ENCODE data around the gene MAN1C1. TPM values are rescaled to one million over a fixed set of nuclear protein-coding genes. Genes with fewer than 3 reads are reported as not detected.
"Not testable (repeated sequence)": the region's sequence is repeated elsewhere in the genome, so short reads cannot be mapped to it uniquely, and the experiment has no call there.

Gene MAN1C1
- total RNA-seq, 1 experiment from 2014 or later = 0.11 TPM

DNA sequence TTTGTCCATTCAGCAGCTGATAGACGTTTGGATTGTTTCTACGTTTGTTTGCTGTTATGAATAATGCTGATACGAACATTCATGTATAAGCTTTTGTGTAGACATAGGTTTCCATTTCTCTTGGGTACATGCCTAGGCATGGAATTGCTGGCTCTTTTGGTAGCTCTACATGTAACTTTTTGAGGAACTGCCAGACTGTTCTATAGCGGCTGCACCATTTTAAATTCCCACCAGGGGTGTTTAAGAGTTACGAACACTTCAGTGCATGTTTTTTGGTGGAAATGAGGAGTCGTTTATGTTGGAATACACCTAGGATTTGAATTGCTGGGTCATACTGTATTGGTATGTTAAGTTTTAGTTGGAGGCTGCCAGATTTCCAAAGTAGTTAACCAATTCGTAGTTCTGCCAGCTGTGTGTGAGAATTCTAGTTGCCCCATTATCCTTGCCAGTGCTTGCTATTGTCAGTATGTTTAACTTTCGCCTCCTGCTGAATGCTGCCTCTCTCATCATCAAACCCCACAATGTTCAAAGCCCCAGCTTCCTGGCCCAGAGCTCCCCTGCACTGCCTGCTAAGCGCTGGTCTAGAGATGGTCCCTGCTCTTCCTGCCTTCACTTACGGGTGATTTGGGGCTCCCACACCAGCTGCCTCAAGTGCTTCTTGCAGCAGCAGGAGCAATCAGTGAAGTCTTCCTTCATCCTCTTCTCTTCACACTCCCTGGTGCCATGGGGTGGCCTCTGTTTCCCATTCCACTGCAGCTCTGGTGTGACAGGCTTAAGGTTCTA is 81.0 kb downstream of the MAN1C1 start:
- peaks cover 10% of the 10 kb centered on the region for H3K4me1 ChIP-seq (ENCODE audit: insufficient read depth, low read length)
- H3K9me2 ChIP-seq (replicated peaks; ENCODE audit: low read length) = no peaks in the 10 kb centered on the region
- H3K4me3 ChIP-seq (ENCODE audit: low read length) = no peak overlapping the region
- no peak overlapping the region for H3K9ac ChIP-seq (ENCODE audit: low read length)
- H3K79me2 ChIP-seq (ENCODE audit: low read length) = no peaks in the 10 kb centered on the region
- ATAC-seq (no peak), DNase-seq (no peak)
- no peaks in the 10 kb centered on the region for H4K20me1 ChIP-seq (ENCODE audit: low read length)
- BruUV-seq (replicated peaks) = no TSS peak
- no peaks in the 10 kb centered on the region for H3K9me3 ChIP-seq (ENCODE audit: low read length)
- no peak overlapping the region for H3K27ac ChIP-seq (ENCODE audit: low read length)
- H3K27me3 ChIP-seq (ENCODE audit: low read length) = no peaks in the 10 kb centered on the region
- no peak overlapping the region for H3K4me2 ChIP-seq (ENCODE audit: low read length)
- H3F3A ChIP-seq (ENCODE audit: low read length, unreplicated experiment) = no peaks in the 10 kb centered on the region
- CTCF ChIA-PET = no interaction called here
- no peaks in the 10 kb centered on the region for H3K36me3 ChIP-seq (ENCODE audit: low read depth, low read length)
- no peak overlapping the region for H2AFZ ChIP-seq (ENCODE audit: low read length)
- intact Hi-C loops (cut with micrococcal nuclease) = loop anchor here (10.0 kb wide), 1 partner anchor 97 kb away; no protein-coding TSS in a partner anchor
- TF ChIP-seq, protein P1, sequence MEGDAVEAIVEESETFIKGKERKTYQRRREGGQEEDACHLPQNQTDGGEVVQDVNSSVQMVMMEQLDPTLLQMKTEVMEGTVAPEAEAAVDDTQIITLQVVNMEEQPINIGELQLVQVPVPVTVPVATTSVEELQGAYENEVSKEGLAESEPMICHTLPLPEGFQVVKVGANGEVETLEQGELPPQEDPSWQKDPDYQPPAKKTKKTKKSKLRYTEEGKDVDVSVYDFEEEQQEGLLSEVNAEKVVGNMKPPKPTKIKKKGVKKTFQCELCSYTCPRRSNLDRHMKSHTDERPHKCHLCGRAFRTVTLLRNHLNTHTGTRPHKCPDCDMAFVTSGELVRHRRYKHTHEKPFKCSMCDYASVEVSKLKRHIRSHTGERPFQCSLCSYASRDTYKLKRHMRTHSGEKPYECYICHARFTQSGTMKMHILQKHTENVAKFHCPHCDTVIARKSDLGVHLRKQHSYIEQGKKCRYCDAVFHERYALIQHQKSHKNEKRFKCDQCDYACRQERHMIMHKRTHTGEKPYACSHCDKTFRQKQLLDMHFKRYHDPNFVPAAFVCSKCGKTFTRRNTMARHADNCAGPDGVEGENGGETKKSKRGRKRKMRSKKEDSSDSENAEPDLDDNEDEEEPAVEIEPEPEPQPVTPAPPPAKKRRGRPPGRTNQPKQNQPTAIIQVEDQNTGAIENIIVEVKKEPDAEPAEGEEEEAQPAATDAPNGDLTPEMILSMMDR (conservative IDR thresholded peaks at IDR 0.05; ENCODE audit: low read depth, low read length) = no peak
- TF ChIP-seq EZH2phosphoT487 (IDR thresholded peaks at IDR 0.05; ENCODE audit: borderline replicate concordance, low read length) (no peak), EZH2 (IDR thresholded peaks at IDR 0.05; ENCODE audit: low read length, unreplicated experiment) (no peak)
- POLR2A ChIA-PET (ENCODE audit: unreplicated experiment) = no interaction called here

DNA sequence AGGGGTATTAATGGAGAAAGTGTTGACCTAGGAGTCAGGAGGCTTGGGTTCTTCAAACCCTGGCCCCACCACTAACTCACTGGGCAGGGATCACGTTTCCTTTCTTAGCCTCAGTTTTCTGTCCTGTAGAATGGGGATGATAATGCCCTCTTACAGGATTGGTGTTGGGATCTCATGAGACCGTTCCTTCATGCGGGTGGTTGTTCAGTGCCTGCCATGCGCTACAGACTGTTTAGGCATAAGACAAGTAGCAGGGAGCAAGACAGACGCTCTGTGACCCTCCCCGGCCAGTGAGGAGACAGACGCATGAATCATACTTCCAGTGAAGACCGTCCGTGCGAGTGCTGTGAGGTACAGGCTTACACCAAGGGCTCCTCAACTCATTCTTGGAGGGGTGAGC is 81.7 kb downstream of the MAN1C1 start:
- ATAC-seq (no peak), DNase-seq (no peak)
- H3K27ac ChIP-seq (ENCODE audit: low read length) = no peak overlapping the region
- no peaks in the 10 kb centered on the region for H3F3A ChIP-seq (ENCODE audit: low read length, unreplicated experiment)
- no peaks in the 10 kb centered on the region for H3K79me2 ChIP-seq (ENCODE audit: low read length)
- POLR2A ChIA-PET (ENCODE audit: unreplicated experiment) = no interaction called here
- H2AFZ ChIP-seq (ENCODE audit: low read length) = no peak overlapping the region
- H3K4me2 ChIP-seq (ENCODE audit: low read length) = no peak overlapping the region
- TF ChIP-seq, protein P1 (conservative IDR thresholded peaks at IDR 0.05; ENCODE audit: low read depth, low read length) = no peak
- TF ChIP-seq EZH2phosphoT487 (IDR thresholded peaks at IDR 0.05; ENCODE audit: borderline replicate concordance, low read length) (no peak), EZH2 (IDR thresholded peaks at IDR 0.05; ENCODE audit: low read length, unreplicated experiment) (no peak)
- H3K4me1 ChIP-seq (ENCODE audit: insufficient read depth, low read length) = peaks cover 10% of the 10 kb centered on the region
- CTCF ChIA-PET = no interaction called here
- no peaks in the 10 kb centered on the region for H3K9me2 ChIP-seq (replicated peaks; ENCODE audit: low read length)
- no peaks in the 10 kb centered on the region for H3K36me3 ChIP-seq (ENCODE audit: low read depth, low read length)
- H4K20me1 ChIP-seq (ENCODE audit: low read length) = no peaks in the 10 kb centered on the region
- H3K4me3 ChIP-seq (ENCODE audit: low read length) = no peak overlapping the region
- no peaks in the 10 kb centered on the region for H3K9me3 ChIP-seq (ENCODE audit: low read length)
- H3K9ac ChIP-seq (ENCODE audit: low read length) = no peak overlapping the region
- no TSS peak for BruUV-seq (replicated peaks)
- H3K27me3 ChIP-seq (ENCODE audit: low read length) = no peaks in the 10 kb centered on the region
- intact Hi-C loops (cut with micrococcal nuclease) = loop anchor here (10.0 kb wide), 1 partner anchor 97 kb away; no protein-coding TSS in a partner anchor

DNA sequence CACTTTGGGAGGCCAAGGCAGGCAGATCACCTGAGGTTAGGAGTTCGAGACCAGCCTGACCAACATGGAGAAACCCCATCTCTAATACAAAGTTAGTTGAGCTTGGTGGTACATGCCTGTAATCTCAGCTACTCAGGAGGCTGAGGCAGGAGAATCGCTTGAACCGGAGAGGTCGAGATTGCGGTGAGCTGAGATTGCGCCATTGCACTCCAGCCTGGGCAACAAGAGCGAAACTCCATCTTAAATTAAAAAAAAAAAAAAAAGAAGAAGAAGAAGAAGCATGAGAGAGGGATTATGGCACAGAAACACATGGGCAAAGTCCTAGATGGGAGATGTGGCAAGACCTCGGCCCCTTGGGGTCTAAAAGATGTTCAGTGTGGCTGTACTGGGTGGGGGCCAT is 82.5 kb downstream of the MAN1C1 start:
- POLR2A ChIA-PET (ENCODE audit: unreplicated experiment); H3K9me3 ChIP-seq (ENCODE audit: low read length); H2AFZ ChIP-seq (ENCODE audit: low read length): not testable (repeated sequence)

More for the DNA sequence above, 82.5 kb downstream of the MAN1C1 start:
- H3F3A ChIP-seq (ENCODE audit: low read length, unreplicated experiment); H3K4me2 ChIP-seq (ENCODE audit: low read length); CTCF ChIA-PET; H3K4me3 ChIP-seq (ENCODE audit: low read length); H3K79me2 ChIP-seq (ENCODE audit: low read length); DNase-seq; H3K9me2 ChIP-seq (replicated peaks; ENCODE audit: low read length); H3K9ac ChIP-seq (ENCODE audit: low read length); H3K36me3 ChIP-seq (ENCODE audit: low read depth, low read length); H3K27me3 ChIP-seq (ENCODE audit: low read length); BruUV-seq (replicated peaks); H3K27ac ChIP-seq (ENCODE audit: low read length); ATAC-seq; H4K20me1 ChIP-seq (ENCODE audit: low read length): not testable (repeated sequence)
- intact Hi-C loops (cut with micrococcal nuclease) = loop anchor here (10.0 kb wide), 1 partner anchor 96 kb away; no protein-coding TSS in a partner anchor
- H3K4me1 ChIP-seq (ENCODE audit: insufficient read depth, low read length) = peaks cover 10% of the 10 kb centered on the region
